Prostate gland (tissue), 2 donors: ENCODE measurements around the gene MYO18B.

ENCODE experiments used
- POLR2A ChIP-seq: fragments of 450-650 bp; IDR thresholded peaks from one replicate; pipeline ENCODE4 v1.6.1; 2016; ENCODE audit warnings: antibody characterized with exemption, mild to moderate bottlenecking
- POLR2AphosphoS5 ChIP-seq: sonication (generic); formaldehyde crosslinking; IDR thresholded peaks from one replicate; pipeline ENCODE4 v1.6.1; 2017; ENCODE audit warnings: antibody characterized with exemption
- TF ChIP-seq, protein P1 (sequence below), 4 experiments: fragments of 200-600 bp in 2 of 4; fragments of 450-650 bp in 2 of 4; sonication (generic) in 2 of 4; IDR thresholded peaks; 1 replicate in 3 of 4; 2 replicates in 1 of 4; pipeline ENCODE4 v1.5.1; 2016 to 2019; ENCODE audit warnings: antibody characterized with exemption in 4 of 4, mild to moderate bottlenecking in 2 of 4, moderate library complexity in 2 of 4

DNA sequence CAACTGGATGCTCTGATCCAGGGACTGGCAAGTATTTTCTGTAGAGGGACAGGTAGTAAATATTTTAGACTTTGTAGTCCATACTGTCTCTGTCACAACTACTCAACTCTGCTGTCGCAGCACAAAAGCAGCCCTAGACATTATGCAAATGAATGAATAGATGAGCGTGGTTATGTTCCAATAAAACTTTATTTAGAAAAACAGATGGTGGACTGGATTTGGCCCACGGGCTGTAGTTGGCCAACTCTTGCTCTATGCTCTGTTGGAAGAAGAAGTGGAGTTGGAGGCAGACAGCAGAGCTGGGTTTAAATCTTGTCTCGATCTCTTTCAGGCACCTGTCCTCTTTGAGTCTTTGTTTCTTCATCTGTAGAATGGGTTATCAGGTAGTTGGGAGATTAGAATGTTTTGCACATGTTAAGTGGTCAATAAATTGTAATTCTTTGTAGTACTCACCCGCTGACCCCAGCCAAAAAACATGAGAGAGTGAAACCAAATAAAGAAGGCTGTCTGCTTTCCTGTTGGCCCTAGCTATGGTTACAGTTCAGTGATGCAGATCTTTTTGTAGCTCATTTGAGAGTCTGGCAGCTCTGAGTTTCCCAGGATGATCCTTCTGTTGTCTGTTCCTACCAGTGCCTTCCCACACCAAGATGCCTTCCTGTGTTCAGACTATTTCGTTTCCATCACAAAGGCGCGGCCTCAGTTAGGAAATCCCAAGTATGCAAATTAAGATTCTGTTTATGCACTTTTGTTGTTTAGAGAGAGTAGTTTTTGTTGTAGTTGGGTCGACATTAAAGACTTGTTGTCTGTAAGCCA, 229.2 kb downstream of the MYO18B start:
- TF ChIP-seq, protein P1, sequence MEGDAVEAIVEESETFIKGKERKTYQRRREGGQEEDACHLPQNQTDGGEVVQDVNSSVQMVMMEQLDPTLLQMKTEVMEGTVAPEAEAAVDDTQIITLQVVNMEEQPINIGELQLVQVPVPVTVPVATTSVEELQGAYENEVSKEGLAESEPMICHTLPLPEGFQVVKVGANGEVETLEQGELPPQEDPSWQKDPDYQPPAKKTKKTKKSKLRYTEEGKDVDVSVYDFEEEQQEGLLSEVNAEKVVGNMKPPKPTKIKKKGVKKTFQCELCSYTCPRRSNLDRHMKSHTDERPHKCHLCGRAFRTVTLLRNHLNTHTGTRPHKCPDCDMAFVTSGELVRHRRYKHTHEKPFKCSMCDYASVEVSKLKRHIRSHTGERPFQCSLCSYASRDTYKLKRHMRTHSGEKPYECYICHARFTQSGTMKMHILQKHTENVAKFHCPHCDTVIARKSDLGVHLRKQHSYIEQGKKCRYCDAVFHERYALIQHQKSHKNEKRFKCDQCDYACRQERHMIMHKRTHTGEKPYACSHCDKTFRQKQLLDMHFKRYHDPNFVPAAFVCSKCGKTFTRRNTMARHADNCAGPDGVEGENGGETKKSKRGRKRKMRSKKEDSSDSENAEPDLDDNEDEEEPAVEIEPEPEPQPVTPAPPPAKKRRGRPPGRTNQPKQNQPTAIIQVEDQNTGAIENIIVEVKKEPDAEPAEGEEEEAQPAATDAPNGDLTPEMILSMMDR (IDR thresholded peaks at IDR 0.05) = no peak
- TF ChIP-seq POLR2AphosphoS5 = no peak
- TF ChIP-seq POLR2A = no peak
